Cardiac septum (tissue), 1 donor: ENCODE results near the gene CRIM1. TPM values are rescaled to one million over a fixed set of nuclear protein-coding genes. Genes with fewer than 3 reads are reported as not detected.
A peak's percentile ranks its signal among the peaks of the same experiment; 100 is the strongest.

Experiments
- DNase-seq: peaks from one replicate; pipeline ENCODE4 v3.0.0-alpha.2; 2020; ENCODE audit warnings: low spot score
- intact Hi-C: fragments of 100-400 bp; cut with DNase I; formaldehyde crosslinking; loops from one replicate; pipeline ENCODE4 v1.14.0; 2022
- total RNA-seq: library from RNA; stranded (reverse); fragmentation: NEBNext Ultra II Directional; extraction: Animal tissue kit (Norgen Biotek cat#: 25700); gene quantifications from one replicate; pipeline ENCODE4 v1.2.1, GENCODE V29; 2021
- donor health status: DM: no; HTN: no; CAD: no.

The CRIM1 gene
- total RNA-seq, 1 donor from 2014 or later = 125 TPM

DNA sequence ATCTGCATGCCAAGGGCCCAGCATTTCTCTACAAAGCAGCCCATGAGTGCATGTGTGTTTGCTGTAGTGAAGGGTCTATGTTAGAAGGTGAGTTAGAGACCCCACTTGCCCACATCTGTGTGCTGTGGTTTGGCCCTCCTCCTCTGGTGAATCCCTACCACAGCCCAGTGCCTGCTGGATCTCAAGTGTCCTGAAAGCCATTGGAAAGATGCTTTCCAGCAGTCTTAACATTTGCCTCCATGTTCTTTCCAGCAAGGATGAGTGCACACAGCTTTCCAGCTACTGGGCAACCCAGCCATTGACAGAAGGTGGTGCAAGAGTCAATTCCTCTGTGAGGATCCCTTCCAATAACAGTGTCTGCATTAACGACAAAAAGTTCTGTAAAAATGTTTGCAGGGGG lies 13.6 kb downstream of the CRIM1 start:
- intact Hi-C loops = loop anchor here (2.0 kb wide), 1 partner anchor 46 kb away; no protein-coding TSS in a partner anchor
- DNase-seq = no peak

DNA sequence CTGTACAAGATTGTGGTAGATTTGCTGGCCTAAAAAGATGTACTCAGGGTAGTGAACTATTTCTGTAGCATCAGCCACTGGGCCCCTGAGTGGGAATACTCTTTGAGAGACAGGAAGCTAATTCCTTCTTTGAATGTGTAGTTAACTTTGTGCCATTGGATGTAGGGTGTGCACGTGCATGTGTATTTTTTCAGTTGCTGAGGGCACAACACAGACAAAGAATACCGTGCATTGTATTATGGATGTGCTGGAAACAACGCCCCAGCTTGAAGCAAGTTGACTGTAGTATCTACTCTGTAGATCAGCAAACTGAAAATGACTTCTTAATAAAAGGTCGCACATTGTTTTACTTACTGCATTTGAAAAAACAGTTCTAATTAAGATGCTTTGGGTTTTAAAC lies 14.1 kb downstream of the CRIM1 start:
- no peak for DNase-seq
- intact Hi-C loops = loop anchor here (2.0 to 5.0 kb wide), 2 partner anchors 45 to 88 kb away; no protein-coding TSS in a partner anchor

DNA sequence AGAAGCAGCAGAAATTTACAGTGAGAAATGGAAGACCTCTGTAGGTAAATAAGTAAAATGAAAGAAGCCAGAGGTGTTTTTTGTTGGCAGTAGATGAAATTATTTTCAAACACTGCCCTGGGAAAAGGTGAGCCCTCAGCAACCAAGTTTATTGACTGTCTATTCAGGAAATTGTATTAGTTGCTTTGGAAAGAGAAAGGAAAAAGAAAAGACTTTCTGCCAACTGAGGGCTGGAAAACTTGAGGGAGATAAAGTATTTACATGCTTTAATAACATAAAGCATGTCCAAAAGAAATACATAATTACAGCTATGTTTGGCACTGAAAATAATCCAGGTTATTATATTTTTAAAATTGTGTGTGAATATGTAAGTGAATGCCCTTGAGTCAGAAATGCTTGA lies 14.7 kb downstream of the CRIM1 start:
- intact Hi-C loops = loop anchor here (5.0 kb wide), 1 partner anchor 87 kb away; no protein-coding TSS in a partner anchor
- no peak for DNase-seq

DNA sequence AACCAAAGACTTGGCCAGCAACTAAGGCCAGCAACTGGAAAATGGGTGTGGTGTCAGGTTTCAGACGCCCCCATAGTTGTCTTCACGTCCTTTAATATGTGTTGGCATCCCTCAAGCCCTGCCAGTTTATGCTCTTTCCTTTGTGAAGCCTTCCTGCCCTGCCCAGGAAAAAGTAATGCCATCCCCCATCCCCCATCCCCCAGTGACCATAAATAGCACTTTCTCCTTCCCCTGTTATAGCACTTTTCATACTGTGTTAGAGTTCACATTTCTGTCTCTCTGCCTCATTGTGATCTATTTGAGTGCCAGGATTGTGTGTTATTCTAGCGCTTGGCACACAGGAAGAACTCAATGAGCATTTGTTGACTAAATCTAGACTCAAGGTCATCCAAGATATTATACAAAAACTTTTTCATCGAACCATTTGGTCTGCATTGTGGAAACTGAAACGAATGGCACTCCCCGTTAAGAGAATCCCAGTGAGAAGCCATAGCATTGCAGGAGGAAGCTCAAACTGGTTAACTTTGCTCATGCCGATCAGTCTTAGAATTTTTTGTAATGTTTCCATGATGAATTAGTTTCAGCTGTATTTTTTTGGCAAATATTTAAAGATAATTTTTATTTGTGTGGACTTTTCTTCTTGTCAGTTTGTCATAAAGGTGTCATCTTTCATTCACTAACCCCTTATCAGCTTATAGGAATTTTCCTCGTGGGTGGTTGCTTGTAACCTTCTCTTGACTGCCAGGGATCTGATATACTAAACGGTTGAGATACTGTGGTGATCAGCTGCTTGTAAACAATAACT lies 15.7 kb downstream of the CRIM1 start:
- intact Hi-C loops = loop anchor here (5.0 kb wide), 1 partner anchor 86 kb away; no protein-coding TSS in a partner anchor
- DNase-seq = no peak

DNA sequence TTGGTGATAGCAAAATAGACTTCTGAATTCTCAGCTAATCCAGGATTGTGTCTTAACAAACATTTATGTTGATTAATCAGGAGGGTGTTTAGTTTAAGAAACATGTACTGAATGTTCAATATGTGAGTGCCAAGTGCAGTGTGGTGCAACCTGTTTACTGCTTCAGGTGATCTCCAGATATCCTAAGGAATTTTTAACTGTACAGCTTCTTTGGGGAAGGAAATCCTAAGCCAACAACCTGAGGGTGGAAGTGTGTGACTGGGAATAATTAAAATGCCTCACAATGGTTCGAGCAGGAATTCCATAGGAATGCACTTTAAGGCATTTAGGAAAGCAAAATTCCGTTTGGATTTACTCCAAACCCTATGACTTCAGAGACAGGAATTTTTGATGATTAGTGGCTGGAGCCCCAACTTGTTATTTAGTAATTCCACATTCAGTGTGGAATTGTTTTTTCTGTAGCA lies 16.4 kb downstream of the CRIM1 start:
- DNase-seq = no peak
- intact Hi-C loops = loop anchor here (5.0 kb wide), 1 partner anchor 85 kb away; no protein-coding TSS in a partner anchor

DNA sequence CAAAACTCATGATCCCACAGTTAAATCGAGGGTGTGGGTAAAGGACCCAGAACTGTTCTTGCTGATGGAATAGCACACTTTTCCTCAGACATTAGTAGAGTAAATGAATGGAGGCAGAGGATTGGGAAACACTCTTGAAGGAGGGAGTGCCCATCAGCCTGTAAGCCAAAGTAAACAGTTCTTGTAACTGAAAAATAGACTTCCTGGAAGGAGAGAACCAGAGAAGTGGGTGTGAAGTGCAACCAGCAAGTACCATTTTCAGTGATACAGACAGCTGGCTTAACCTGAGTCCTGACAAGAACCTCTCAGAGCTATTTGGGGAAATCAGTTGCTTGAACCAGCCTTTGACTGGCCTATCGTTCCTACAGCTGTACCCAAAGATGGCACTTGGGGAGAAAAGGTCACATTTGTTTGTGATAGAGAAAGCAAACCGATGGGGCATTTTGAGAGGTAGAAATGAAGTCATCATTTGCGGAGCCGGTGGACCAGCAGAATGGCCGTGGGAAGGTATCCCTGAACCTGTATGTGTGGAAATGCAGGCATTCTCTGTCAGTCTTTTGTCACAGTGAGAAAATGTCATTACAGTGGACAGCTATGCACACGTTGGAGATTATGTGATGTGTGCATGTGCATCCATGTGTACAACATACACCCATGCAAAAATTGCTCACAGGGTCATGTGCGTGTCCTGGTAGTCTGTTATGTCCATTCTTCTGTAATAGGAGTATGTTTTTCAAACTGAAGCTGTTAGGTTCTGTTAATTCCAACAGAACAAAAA lies 17.8 kb downstream of the CRIM1 start:
- DNase-seq = no peak
- intact Hi-C loops = loop anchor here (5.0 kb wide), 1 partner anchor 84 kb away; no protein-coding TSS in a partner anchor

DNA sequence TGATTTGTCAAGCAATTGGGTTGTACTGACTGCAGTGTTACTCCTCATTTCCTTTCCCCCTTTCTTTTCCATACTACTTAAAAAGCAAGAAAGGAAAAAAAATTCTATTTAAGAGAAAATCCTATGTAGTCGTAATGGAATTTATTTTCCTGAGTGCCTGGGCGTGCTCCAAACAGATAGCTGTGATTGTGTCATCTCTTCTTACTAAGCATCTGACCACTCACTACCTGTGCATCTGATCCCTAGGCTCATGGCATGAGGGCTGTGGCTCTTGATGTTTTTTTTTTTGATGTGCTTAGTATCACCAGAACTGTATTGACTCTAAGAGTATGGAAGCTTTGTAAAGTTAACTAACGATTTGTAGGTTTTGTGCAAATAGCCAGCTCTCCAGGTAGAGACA lies 19.0 kb downstream of the CRIM1 start:
- intact Hi-C loops = loop anchor here (5.0 kb wide), 1 partner anchor 83 kb away; no protein-coding TSS in a partner anchor
- no peak for DNase-seq

DNA sequence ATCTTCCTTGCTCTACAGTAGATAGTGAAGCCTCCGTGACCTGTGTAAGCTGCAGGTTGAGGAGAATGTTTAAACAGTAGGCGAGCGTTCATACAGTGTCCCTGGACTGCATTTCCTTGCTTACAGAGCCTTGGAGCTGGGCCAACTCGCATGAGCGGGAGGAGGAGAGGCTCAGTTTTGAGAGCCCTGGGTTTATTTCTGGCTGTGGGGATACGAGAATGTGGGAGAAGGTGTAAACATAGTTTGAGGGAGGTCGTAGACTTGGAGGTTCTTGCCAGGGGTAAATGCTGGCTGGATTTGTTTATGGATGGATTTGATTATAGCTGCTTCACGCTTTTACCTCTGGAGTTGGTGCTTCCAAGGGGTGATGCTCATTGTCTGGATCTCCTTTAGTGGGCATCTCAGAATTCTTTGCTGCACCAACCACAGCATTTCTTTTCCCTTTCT lies 20.8 kb downstream of the CRIM1 start:
- peak; percentile 86 for DNase-seq
- intact Hi-C loops = no loop called here

DNA sequence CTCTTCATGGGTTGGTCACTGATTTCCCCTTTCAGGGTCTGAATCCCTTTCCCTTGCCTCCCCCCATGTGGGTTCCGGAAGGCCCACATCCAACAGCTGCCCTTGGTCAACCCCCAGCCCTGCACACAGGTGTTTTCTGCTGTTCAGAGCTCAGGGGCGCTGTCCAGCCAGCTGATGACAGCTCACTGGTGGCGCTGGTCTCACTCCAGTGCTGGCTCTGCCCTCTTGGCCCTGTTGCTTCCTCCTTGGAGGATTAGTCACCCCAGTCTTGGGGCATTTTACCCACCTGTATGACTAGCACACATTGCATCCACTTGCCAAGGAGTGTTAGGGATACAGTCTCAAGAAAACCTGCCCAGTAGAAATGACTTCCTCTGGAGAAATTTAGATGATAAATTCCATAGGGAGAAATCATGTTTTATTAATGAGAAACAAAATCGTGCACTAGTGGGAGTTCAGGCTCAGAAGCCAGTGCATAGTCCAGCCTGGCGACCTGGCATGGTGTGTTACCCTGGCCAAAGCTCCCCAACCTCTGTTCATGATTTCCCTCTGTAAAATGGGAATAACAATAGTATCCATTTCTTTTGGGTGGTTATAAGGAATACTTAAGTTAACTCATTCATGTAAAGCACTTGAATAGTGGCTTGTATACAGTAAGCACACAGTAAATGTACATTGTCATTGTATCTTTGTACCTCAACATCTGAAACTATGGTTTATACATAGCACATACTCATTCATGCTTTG lies 21.6 kb downstream of the CRIM1 start:
- intact Hi-C loops = no loop called here
- no peak for DNase-seq

DNA sequence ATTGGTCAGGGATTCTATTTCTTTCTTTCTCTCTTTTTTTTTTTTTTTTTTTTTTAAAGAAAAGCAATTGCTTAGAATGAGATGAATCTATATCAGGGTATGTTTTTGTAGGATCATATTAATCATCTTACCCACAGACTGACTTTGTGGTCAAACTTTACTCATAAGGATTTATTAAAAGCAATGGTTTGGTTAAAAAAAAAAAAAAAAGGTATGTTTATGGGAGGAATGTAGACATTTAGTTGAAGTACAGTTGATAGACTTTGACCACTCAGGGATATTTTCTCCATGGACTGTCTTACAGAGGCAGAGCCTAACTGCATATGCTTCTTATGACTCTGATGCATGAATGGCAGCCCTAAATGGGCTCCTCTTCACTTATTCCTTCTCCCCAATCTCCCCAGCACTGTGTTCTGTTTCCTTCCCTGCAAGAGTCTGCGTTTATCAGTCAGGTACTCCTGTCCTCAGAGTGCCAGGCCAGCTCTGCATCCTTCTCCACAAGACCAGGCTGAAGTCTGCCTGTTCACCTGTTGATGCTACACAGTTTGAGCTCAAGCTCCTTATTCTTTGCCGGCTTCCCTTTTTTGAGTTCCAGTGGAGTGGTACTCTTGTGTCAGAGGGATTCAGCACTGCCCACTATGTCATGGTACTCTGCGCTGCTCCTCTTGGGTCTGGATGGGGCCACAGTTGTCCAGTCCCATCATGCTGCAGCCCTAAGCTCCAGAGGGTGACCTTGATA lies 24.3 kb downstream of the CRIM1 start:
- intact Hi-C loops = no loop called here
- no peak for DNase-seq

DNA sequence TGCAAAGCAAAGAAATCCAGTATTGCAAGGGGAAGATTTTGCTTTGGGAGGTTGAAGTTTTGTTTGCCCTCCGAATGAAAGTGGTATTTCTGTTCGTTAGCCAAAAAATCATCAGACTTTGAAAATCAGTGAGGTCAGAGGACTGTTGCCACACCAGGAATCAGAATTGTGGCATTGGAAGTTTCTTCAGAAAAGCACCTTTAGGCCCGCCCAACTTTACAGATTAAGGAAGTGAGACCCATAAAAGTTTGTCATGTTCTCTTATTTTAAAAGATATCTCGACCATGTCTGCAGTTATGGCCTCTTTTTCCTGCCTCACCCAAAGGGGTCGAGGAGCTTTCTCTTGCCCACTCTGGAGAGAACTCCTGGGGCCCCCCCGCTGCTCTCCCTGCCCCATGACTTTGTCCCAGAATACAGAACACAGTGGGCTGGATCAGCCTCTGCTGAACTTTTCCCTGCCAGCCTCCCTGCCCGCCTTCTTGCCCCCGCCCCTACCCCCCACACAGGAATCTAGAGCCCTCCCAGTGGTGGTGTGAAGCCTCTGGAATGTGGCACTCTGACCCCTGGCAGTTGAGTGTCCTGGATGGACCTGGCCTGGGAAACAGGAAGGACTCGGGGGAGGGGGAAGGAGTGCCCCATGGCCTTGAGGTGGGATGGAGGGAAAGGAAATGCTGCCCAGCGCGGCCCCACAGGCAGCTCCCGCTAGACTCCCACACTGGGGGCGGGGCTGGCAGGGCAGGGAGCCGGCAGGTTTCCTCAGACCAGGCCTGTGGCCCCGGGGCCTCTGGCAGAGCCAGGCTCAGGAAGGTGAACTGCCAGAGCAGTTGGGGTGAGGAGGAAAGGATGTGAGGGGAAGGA lies 25.3 kb downstream of the CRIM1 start:
- intact Hi-C loops = no loop called here
- DNase-seq = peak; percentile 79

DNA sequence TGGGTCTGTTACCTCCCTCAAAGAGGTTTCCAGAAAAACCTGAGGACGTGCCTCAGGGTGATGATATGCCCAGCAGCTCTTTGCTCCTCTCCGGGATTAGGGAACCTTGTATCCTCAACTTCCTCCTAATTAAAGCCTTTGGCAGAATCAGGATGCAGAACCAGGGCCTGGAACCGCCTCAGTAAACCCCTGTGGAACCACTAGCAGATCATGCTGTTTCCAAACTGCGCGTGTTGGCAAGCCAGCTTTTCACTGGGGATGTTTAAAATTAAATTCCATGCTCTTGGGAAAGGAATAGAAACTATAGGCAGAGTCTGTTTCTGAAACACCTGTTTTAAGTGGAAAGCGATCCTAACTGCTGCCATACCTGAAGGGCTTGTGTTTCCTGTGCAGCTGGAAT lies 26.4 kb downstream of the CRIM1 start:
- intact Hi-C loops = no loop called here
- no peak for DNase-seq

DNA sequence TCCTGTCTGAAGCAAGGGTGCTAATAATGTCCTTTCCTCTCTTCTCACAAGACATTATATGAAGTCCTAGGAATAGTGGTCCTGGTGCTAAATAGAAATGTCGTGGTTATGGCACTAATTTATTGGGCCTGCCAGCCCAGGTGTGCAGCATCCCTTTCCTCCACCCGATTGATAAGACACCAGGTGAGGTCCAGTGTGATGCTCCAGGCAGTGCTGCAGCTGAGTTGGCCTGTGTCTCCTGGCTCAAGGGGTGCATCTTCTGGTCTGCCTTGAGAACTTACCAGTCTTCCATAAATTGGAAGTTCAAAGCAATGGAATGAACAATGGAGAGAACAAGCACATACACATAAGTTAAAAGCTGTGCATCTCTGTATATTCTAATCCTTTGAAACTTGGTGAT lies 26.9 kb downstream of the CRIM1 start:
- intact Hi-C loops = no loop called here
- DNase-seq = no peak

DNA sequence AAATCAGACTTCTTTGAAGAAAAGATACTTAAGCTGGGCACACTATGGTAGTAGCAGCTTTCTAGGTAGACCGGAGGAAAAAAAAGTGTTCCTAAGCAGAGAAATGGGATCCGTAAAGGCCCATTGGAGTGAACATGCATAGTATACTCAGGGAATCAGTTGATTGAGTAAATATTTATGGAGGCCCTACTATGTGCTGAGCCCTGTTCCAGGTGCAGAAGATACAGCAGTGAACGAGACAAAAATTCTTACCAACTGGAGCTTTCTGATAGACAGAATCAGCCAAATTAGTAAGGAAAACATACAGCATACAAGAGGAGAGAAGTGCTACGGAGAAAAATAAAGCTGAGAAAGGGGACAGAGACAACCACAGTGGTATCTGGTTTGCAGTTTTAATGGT lies 28.1 kb downstream of the CRIM1 start:
- no peak for DNase-seq
- intact Hi-C loops = no loop called here

DNA sequence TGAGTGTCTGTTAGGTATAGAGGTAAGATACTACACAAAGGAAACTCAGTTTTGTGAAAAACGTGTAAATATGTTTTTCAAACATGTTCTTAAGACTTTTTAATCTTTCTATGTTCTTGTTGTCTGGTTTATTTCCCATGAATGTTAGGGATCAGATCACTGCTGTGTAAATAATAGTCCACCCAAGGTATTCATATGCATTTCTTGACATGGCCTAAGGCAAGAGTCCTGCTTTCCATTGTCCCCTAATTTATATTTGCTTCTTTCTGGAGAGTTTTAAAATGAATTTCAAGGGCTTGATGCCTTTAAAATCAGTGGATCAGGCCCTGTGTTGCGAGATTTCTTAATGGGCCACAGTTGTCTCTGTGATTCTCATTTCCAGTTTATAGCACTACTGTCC lies 28.9 kb downstream of the CRIM1 start:
- intact Hi-C loops = no loop called here
- DNase-seq = no peak

DNA sequence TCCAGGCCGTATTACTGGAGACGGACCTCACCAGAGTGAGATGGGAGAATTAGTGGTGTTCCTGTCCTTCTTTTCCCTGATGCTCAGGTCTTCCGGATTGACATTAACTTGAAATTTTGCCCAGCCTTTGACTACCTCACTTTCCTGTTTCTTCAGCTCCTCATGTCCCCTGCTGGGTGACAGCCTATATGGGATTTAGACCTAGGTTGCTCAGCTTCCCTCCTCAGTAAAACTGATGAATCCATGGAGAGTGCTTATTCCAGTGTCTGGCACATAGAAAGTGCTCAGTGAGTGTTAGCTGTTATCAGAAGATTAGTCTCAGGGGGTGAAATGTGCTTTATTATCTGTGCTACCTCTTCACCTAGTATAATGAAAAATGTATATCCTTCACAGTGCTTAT lies 30.0 kb downstream of the CRIM1 start:
- intact Hi-C loops = no loop called here
- no peak for DNase-seq

DNA sequence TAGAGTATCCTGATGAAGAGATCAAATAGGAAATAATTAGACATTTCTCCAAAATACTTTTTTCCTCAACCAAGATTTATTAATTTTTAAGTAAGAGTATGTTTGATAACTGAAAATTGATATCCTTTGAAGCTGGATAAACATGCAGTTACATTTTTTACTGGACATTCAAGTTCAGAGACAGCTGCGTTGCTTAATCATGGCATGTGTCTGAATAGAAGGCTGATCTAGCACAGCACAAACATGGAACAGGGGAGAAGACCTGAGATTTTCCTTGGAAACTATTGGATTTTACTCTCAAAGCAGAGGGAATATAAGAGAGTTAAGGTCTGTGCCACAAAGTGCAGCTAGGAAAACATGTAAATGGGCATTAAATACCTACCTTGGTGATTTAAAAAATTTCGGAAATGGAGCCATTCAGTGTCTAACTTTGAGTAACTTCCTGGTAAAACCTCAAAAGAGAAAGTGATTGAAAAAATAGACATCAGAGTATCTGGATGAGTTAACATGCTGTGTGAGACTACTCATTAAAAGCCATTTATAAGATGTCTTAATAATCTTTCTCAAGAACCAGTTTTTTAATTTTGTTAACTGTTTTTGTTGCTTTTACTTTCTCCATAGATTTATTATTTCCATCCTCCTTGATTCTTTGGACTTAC lies 31.8 kb downstream of the CRIM1 start:
- no peak for DNase-seq
- intact Hi-C loops = no loop called here

DNA sequence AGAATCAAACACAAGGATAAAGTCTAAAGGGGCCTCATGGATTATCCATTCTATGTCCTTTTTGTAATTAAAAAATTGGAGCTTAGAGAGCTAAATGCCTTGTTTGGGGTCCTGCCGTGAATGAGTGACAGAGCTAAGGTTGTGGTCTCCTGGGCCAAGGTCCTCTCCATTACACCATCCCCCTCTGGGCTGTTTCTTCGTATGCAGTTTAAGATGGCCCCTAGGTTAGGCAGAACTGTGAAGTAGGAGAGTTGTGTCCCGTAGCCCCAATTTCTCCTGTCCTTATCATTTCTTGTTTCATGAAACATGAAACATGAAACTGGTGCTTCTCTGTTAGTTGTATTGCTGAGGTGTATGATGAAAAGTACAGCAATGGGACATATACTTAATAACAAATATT lies 32.9 kb downstream of the CRIM1 start:
- no peak for DNase-seq
- intact Hi-C loops = no loop called here
